Right kidney (tissue), 1 donor: ENCODE measurements around the gene ARMC8.

ENCODE experiments used
- DNase-seq: peaks from one replicate; pipeline ENCODE4 v3.0.0-alpha.2; 2016

The ARMC8 gene

DNA sequence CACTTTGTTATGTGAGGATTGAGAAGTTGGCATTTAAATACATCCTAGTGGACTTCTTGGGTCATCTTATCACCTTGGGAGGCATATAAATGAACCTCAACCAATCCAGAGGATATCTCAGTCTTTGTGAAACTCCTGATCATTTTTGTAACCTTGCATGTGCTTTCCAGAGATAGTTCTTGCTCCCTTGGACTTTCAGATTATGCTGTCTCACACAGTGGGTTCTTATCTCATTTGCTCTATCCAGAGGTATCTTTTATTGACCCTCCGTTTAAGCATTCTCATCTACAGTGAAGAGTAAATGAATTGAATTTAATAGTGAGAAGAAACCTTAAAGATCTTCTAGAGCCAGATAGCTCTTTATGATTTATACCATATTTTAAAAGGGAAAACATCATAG, 10.4 kb downstream of the ARMC8 start:
- DNase-seq = no peak

DNA sequence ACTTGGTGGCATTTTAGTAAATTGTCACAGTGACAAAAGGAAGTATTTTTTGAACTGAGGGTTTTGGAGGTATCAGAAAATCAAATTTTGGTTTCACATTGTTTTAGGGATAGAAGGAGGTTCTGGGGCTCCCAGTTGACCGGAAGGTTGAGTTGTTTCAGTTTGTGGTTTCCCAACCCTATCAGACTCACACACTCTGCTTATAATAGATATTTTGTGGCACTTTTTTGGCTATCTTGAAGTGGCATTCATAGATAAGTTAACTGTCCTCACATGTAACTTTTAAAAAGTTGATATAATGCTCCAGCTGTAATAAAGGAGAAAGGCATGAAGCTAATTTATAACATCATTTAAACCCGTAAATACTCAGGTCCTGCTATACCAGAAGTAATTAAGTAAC, 12.8 kb downstream of the ARMC8 start:
- no peak for DNase-seq

DNA sequence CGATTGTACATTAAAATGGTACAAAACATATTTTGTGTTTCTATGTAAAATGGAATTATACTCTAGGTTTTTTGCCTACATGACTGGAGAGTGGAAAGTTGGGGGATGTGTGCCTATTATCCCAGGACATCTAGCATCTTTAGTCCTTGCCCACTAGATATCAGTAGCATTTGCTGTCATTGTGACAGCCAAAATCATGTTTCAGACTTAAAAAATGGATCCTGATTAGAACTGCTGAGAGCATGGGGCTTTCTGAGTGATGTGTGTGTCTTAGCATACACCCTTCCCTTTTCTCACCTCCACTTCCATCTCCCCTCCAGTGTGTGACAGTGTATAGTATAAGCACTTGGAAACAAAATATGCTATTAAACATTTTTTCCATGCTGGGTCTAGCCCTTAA, 13.3 kb downstream of the ARMC8 start:
- DNase-seq = no peak

DNA sequence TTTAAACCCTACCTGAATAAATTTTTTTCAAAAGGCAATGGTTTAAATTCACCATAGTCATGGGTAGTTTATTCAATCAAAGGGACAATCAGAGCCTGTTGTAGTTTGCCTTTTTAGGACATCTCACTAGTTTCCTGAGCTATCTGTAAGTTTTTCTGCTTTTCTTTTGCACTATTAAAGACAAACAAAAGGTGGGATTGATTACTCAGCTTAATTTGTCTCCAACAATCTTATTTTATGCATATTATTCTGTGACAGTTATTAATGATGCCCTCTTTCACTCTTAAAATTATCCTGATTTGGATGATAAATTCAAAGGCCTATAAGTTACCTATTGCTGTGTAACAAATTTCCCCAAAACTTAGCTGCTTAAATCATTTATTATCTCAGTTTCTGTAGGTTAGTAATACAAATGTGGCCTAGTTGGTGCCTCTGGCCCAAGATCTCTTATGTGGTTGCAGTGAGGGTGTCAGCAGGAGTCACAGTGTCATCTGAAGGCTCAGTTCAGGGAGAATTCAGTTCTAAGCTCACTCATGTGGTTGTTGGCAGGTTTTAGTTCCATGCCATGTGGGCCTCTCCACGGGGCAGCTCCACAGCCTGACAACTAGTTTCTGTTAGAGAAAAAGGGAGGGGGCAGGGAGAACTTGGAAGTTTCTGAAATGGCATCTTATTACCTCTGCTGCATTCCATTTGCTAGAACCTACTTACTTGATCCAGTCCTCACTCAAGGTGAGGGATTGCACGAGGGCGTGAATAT, 16.0 kb downstream of the ARMC8 start:
- no peak for DNase-seq

DNA sequence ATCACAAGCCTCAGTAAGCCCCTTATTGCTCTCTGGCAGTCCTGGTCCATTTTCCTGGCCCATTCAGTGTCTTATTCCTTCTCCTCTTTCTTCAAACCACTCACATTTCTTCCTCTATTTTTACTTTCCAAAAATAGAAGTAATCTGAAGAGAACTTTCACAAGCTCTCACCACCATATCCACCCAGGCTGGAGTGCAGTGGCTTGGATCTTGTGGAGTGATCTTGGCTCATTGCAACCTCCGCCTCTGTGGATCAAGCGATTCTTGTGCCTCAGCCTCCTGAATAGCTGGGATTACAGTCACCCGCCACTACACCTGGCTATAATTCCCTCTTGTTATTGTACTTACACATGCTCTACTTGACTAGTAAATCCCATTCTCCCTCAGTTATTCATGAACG, 16.8 kb downstream of the ARMC8 start:
- DNase-seq = no peak

DNA sequence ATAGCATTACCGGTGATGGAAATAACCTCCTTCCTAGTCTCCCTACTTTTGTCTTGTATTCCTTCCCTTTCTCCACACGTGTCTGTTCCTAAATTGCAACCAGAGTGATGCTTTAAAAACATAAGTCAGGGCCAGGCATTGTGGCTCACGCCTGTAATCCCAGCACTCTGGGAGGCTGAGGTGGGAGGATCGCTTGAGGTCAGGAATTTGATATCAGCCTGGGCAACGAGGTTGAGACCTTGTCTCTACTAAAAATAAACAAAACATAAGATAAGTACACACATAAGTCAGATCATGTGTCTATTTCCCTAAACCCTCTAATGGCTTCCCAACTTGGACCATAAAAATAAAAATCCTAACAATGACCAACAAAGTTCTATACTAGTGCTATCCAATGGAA, 18.4 kb downstream of the ARMC8 start:
- no peak for DNase-seq

DNA sequence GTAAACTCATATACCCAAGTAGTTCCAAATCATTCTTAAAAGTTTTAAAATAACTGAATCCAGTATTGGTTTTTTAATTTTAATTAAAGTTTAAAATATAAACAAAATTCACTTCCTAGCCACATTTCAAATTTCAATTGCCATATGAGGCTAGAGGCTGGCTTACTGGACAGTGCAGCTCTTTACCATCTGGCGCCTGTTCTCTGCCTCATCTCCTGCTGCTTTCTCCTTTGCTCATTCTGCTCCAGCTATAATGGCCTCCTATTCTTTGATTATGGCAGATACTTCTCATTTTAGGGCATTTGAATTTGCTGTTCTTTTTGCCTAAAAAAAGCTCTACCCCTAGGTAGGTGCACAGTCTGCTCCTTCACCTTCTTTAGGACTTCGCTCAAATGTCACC, 19.1 kb downstream of the ARMC8 start:
- no peak for DNase-seq

DNA sequence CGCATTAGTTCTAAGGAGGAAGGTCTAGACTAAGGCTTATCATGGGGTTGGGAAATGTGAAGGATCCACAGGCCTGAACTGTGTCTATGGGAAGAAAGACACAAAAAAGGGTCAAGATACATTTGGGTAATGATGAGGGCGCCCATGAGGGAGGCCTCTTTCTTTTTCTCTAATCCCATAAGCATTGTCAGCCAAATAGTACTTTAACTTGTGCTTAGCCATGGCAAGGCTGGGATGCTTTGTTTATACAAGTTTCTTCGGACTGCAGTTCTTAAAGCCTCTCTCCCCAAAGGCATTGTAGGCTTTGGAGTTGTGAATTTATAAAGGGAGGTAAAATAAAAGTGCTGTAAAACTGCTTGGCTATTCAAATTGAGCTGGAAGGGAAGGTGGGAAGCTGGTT, 23.4 kb downstream of the ARMC8 start:
- no peak for DNase-seq

DNA sequence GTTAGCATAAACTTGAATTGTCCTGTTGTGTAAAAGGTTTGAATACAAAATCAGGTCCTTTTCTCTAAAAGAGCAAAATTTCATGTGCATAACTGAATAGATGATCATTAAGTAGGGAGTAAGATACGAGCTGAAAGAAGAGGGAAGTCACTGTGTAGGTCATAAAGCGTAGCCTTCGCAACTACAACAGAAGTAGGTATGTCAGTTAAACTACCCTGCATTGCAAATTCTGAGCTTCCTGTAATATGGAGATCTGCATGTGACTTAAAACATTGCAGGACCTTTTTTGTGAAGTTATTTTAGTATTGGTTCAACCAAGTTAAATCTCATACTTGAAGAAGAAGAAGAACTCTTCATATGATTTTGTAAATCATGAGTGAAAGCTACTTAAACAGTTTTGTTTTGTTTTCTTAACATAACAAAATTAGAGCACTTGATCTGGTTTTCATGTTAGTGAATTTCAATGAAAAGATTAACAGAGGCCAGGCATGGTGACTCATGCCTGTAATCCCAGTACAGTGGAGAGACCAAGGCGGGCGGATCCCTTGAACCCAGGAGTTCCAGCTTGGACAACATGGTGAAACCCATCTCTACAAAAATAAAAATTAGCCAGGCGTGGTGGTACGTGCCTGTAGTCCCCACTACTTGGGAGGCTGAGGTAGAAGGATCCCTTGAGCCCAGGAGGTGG, 26.4 kb downstream of the ARMC8 start:
- DNase-seq = no peak

DNA sequence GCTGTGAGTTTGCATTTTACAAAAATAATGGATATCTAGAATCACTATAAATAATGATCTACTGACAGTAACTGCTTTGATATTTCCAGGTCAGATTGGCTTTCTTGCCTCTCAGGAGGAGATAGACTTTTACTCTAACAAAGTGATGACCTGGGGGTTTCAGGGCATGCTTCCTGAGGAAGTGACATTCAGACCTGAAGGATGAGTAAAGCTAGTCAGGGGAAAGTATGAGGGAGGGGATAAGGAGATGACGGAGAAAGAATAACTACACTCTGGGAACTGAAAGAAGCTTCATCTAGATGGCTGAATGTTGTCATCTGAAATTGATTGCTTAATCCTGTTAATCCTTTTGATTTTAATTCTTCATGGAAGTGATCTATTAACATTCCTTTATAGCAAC, 32.2 kb downstream of the ARMC8 start:
- DNase-seq = no peak

DNA sequence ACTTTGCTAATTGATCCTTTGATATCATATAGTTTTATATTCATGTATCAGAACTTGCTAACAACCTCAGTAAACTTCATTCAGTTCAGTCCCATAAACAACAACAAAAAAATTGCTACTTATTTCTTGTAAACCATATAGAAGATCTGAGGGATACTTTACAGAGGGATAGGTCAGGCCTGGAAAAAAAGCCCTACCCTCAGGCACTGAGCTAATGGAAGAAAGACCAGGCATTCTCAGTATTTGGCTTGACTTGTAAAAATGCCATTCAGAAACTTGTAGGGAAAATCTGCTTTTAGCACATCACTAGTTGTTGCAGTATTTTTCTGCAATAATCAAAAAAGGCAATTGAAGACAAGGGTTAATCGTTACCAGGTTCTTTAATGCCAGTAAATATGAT, 33.1 kb downstream of the ARMC8 start:
- DNase-seq = no peak

DNA sequence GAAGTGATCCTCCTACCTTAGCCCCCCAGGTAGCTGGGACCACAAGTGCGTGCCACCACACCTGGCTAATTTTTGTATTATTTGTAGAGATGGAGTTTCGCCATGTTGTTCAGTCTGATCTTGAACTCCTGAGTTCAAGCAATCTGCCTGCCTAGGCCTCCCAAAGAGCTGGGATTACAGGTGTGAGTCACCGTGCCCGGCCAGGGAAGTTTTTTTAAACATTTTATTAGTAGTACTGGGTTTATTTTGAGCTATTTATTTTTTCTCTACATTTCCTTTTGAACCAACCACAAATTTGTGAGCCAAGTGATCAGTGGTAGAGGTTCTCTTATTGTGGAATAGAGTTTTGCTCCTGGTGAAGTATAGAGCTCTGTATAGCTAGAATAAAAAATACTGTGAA, 33.7 kb downstream of the ARMC8 start:
- no peak for DNase-seq

DNA sequence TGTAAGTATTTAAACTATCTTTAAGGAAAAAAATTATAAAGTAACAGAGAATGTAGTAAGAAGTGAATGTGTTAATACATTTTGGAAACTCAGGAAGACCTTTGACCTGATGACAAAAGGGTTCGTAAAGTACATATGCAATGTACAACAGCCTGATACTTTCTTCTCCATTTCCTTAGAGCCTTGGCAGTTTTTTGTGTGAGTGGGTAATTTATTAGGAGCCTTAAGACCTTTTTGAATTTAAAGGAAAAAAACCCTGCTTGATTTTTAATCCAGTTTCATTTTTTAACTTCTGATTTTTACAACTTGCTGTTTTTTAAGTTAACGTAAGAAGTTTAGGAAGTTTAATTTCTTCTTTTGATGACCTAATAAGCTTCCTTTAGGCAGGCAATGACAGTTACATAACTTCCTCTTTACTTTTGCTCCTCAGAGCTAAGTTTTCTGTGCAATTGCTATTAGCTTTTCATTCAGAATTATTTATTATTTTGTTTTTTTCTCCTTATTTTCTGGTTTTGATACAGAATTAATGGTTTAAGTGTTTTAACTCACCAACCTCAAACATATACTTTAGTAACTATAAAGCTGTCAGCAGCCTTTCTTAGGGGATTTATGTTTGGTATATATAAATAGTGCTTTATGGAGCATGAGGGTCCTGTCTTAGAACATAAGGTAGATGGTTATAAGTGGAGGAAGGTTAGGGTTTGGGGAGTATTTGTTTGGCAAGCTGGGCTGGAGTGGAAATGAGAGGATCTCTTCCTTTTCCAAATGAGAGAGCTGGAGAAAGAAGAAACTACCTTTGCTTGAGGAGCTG, 35.2 kb downstream of the ARMC8 start:
- DNase-seq = no peak

DNA sequence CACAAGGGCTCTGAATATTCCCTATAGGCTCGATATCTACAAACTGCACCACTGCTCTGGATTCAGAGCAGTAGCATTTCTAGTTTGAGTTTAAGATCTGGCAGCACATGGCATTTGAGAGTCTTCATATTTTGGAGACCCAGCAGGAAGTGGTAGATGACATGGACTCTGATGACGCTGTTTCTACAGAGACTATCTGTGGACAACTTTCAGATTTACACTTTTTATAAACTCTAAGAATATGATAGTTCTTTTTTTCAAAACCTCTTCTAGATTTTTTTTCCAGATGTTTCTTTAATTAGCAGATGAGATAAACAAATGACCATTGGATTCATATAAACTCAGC, 35.8 kb downstream of the ARMC8 start:
- no peak for DNase-seq

DNA sequence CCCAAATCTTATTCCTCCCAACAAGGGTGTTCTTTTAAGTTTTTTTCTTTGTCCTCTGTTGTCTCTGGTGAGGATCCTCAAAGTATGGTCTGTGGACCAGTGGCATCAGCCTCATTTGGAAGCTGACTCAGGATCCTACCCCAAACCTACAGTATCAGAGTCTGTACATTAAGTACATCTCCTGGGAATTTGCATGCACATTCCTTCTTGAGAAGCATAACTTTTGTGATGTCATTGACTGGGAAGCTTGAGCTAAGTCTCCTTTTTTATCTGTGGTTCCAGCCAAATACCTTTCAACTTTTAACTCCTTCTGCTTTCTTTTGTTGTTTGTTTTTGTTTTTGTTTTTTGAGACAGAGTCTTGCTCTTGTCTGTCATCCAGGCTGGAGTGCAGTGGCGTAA, 40.5 kb downstream of the ARMC8 start:
- DNase-seq = no peak

DNA sequence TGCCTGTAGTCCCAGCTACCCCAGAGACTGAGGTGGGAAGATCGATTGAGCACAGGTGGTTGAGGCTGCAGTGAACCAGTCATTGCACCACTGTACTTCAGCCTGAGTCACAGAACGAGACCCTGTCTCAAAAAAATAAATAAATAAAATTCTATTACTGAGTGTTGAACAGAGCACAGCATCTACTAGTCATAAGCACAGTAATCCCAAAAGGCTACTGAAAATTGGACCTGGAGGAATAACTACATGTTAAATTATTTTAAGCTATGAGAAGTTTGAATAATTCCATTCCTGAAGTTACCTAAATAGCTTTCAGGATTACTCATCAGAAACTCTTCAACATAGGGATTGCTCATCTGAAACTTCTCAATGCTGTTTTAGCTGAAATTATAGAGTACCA, 43.4 kb downstream of the ARMC8 start:
- no peak for DNase-seq

DNA sequence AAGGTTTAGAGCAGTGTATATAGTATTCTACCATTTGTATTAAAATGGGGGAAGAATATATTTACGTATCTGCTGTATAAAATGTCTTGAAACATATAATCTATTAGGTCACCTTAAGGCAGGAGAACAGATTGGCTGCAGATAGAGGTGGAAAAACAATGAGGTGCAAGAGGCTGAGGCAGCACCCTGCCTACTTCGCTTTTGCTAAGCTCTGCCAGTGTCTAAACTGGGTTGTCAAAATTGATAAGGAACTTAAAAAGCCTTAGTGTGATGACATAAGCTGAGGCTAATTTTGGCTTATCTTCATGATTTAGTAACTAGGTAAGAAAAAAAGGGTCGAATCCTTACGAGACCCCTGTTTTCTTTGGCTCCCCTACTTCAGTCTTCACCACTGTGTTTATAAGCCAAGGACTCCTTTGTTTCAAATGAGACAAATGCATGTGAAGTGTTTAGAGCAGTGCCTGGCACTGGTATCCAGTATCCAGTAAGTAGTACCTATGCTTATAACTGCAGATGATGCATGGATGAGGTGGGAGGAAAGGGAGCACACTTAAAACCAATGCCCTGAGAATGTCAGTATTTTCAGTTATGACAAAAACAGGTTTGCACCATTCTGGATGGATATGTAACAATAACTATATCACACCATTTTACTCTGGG, 45.7 kb downstream of the ARMC8 start:
- no peak for DNase-seq

DNA sequence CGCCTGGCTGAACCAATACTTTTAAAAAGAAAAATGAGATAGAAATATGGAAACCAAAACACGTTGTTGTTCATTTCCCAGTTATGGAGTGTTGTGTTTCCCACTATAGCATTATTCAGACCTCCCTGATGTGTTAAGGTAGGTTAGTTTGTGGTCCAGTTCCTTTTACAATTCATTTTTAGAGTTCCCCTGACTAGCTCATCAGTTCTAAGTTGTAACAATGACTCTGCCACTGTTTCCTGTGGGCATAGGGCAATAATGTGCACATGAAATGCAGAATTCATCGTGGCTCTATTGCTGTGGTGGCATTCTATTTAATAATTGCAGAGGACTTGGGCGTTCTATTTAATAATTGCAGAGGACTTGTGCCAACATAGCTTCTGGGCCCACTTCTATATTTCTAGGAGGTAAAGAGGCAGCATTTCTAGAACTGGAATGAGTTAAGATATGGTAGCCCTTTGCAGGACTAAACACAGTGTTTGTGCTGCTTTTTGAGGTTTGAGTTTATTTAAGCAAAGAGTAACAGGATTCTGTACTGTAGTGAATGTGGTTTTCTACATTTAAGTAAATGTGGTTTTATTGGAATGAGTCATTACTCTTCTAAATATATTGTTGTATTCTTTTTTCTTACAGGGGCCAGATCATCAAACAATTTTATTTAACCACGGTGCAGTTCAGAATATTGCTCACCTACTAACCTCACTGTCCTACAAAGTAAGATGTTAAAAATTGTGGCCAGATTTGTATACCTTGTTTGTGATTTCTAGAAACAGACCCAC, 47.5 kb downstream of the ARMC8 start:
- no peak for DNase-seq

DNA sequence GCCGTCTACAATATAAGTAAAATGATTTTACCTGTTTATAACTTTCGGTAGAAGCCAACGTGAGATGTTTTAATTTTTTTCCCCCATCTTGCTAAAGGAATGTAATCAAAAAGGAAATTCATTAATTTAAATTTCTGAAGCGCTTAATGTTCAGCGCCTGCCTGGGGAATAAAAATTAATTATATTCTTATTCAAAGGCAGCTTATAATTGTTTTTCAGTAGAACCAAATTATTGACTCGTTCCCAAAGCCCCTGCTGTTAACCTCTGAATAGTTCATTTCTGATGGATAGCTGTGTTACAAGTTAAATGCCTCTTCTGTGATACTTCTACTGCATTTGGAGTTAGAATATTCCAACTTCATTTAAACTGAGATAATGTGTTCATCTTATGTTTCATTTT, 51.6 kb downstream of the ARMC8 start:
- DNase-seq = no peak

DNA sequence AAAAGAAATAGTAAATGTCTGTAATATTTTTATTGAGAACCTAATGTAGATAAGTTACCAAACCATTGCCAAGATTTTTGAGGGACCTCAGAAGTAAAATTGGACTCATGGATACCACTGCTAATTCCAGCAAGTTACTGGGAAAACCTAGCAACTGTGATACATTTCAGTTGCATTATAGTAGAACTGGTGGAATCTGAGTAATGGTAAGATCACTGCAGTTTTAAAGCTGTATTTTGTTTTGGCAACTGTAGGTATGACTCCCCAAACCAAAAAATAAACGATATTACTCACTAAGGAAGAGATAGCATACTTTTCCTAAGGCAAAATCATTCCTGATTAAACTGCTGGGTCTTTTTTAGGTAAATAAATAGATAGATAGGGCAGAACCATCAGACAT, 54.0 kb downstream of the ARMC8 start:
- DNase-seq = no peak

DNA sequence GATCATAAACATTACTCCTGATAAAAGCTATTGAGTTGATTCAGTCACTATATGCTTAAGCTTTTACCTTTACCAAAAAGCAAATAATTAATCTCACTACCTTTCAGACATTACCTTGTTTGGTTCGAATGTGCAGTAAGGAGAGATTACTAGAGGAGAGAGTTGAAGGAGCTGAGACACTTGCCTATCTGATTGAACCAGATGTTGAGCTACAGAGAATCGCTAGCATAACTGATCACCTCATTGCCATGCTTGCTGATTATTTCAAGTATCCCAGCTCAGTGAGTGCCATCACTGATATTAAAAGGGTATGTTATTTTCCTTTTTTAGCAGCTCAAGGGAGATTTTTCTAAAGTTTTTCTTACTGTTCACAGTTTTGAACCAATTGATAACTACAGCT, 54.6 kb downstream of the ARMC8 start:
- no peak for DNase-seq

DNA sequence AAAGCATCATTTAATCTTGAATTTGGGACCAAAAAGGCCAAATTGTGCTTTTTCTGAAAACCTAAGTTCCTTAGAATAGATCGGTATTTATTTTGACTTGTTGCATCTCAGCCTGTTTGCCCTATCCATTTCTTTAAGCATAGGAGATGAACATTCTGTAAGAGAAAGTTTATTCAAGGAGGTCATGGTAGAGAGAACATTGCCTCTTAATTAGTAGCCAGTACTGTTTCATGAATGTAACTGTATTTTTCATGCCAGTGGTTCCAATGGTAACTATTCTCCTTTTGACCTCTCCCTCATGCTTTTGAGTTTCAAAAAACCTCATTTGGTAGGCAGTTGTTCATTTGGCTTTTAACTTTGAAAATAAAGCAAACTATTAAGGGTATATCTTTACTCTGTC, 55.4 kb downstream of the ARMC8 start:
- DNase-seq = no peak
